ENCODE data around the gene SLC24A4.

SLC24A4 gene

GRCh38 chr14:92317511-92317910 lies 5.5 kb upstream of the SLC24A4 start:
- DNase-seq, result no peak

- no peak for DNase-seq
Observed at GRCh38 chr14:92321701-92322100, 1.3 kb upstream of the SLC24A4 start.

GRCh38 chr14:92322516-92322915 lies 449 bp upstream of the SLC24A4 start:
- DNase-seq, result no peak

DNA sequence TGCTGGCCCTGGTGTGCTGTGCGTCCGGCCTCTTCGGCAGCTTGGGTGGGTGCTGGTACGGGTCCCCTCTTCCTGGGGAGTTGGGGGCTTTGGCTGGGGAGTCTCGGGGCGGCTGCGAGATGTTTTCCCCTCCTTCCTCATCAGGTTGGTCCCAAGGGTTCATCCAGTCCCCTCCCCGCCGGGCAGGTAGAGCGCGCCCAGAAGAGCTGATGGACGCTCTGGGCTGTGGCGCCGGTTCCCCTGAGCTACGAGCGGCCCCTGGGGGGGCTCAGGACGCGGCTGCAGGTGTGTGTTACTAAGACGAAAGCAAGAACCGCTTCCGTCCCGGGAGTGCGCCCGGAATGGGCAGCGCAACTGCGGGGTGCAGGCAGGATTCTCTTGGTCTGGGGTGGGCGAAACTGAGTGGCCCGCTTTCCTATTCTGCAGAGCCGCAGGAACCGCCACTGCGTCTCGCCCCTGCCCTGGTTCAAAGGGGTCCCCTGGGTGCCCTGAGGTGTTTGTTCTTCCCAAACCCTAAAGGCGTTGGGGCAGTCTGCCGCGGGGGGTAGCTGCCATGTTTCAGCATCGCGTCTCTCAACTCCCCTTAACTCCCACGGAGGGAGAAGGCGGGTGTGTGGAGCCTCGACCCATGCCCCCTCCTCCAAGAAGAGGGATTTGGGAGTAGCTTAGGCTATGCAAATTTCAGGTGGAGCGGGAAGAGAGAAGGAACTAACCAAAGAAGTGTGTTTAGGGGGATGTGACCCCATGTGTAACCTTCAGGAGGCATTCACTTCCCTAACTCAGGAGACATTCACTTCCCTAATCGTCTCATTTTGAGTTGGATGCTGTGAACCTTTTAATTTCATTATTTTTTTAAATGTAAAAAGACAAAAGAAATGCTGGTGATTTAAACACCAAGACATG lies 1.2 kb downstream of the SLC24A4 start:
- no peak for DNase-seq

GRCh38 chr14:92325835-92326234 lies 2.9 kb downstream of the SLC24A4 start:
- no peak for DNase-seq

DNA sequence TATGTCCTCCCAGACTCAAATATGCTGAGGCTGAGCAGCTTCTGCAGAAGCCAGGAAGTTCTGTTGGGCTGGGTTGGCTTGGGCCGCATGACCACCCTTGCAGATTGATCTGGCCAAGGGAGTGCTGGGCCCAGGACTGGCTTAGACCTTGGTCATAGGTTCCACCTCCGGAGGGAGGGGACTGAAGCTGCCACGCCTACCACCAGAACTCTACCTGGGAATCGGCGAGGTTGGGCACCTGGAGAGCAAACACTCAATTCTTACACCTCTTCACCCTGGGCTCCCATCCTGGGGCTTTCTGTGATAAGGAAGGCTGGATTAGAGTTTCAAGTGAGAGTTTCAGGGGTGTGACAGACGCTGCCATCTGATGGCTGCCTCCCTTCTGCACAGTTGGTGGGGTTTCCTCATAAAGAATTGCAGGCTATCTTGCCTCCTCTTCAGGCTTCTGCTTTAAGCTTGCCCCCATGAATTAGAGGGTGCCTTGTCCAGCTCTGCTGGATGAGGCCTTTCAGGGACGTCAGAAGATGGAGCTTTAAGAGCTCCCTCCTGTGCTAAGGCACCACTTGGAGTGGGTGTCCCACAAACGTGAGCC lies 5.8 kb downstream of the SLC24A4 start:
- no peak for DNase-seq

- DNase-seq, result no peak
Observed at GRCh38 chr14:92334050-92334449, 11.1 kb downstream of the SLC24A4 start.

DNA sequence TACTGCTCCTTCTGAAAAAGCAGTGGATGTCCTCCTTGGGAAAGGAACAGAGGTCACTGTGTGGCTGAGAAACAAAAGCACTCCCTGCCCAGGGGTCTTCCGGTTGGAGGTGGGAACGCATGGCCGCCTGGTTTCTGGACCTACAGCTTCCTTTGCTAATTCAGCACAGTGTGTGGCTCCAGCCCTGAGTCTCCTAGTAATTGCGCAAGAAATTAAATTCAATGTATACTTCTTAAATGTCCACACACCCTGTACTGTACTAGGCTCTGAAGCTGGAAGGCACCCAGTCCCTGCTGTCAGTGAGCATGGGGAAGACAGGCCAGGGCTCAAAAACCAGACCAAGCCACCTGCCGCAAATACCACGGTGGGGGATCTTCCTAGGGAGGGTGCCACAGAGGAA lies 13.4 kb downstream of the SLC24A4 start:
- no peak for DNase-seq

- DNase-seq, result no peak
Observed at GRCh38 chr14:92339426-92339825, 16.5 kb downstream of the SLC24A4 start.

GRCh38 chr14:92340071-92340470 lies 17.1 kb downstream of the SLC24A4 start:
- no peak for DNase-seq

- DNase-seq, result no peak
Observed at GRCh38 chr14:92340931-92341330, 18.0 kb downstream of the SLC24A4 start.

- no peak for DNase-seq
Observed at GRCh38 chr14:92341791-92342190, 18.8 kb downstream of the SLC24A4 start.

- DNase-seq, result peak; percentile 84
Observed at GRCh38 chr14:92348154-92348553, 25.2 kb downstream of the SLC24A4 start.

- no peak for DNase-seq
Observed at GRCh38 chr14:92351750-92352149, 28.8 kb downstream of the SLC24A4 start.

GRCh38 chr14:92352158-92352985 lies 29.4 kb downstream of the SLC24A4 start:
- no peak for DNase-seq

DNA sequence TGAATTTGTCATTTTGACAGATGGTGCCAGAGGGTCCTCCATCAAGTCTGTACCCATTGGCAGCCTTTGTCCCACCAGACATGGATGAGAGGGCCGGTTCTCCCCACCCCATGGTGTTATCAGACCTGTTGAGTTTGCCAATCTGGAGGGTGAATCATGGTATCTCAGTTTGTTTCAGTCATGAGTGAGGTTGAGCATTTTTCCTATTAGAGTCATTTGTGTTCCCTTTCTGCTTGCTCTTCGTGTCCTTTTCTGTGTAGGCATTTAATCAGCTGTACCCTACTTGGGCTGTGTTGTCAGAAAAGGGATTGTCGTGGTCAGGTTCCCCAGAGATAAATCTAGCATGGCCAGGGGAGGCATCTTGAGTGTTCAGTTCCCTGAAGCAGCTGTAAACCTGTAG lies 30.5 kb downstream of the SLC24A4 start:
- no peak for DNase-seq

GRCh38 chr14:92356677-92357076 lies 33.7 kb downstream of the SLC24A4 start:
- DNase-seq, result no peak

- DNase-seq, result no peak
Observed at GRCh38 chr14:92360651-92361370, 37.8 kb downstream of the SLC24A4 start.

GRCh38 chr14:92362781-92363235 lies 39.8 kb downstream of the SLC24A4 start:
- DNase-seq, result peak; percentile 17

GRCh38 chr14:92366237-92366636 lies 43.3 kb downstream of the SLC24A4 start:
- no peak for DNase-seq

- no peak for DNase-seq
Observed at GRCh38 chr14:92368001-92368400, 45.0 kb downstream of the SLC24A4 start.

DNA sequence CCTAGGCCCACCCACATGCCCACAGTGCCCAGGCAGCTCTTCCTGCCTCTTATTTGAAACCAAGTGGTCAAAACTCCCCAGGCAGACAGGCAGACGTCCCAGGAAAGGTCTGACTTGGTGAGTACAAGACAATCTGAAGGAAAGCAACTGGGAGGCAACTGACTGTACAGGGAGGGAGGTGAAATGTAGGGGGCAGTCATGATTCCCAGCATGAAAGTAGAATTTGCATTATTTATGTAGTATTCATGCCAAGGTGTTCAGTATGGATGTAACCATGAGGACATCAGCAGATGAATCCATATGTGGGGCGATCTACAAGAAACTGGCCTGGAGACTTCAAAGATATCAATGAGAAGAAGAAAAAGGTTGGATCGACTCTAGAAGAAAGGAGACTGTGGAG lies 46.1 kb downstream of the SLC24A4 start:
- no peak for DNase-seq

GRCh38 chr14:92372230-92372629 lies 49.3 kb downstream of the SLC24A4 start:
- DNase-seq, result no peak

Measured in NCI-H2029 (cell line).